Airway epithelial cell (primary cell): Measurements from ENCODE around the gene TOR2A. TPM values are rescaled to one million over a fixed set of nuclear protein-coding genes. Genes with fewer than 3 reads are reported as not detected.

ENCODE experiments used
- total RNA-seq: library from RNA; depleted of rRNA; stranded (reverse); fragments of >200 nt; gene quantifications from 2 replicates; pipeline ENCODE4 v1.2.3, GENCODE V29; 2015

TOR2A gene
- total RNA-seq = 13.6 and 17.7 TPM in 2 replicates

GRCh38 chr9:127734747-127735529, at the start of gene TOR2A:
Gene TOR2A (minus strand): TSS chr9:127735294. CDS start chr9:127735270, 24 bp downstream.

DNA sequence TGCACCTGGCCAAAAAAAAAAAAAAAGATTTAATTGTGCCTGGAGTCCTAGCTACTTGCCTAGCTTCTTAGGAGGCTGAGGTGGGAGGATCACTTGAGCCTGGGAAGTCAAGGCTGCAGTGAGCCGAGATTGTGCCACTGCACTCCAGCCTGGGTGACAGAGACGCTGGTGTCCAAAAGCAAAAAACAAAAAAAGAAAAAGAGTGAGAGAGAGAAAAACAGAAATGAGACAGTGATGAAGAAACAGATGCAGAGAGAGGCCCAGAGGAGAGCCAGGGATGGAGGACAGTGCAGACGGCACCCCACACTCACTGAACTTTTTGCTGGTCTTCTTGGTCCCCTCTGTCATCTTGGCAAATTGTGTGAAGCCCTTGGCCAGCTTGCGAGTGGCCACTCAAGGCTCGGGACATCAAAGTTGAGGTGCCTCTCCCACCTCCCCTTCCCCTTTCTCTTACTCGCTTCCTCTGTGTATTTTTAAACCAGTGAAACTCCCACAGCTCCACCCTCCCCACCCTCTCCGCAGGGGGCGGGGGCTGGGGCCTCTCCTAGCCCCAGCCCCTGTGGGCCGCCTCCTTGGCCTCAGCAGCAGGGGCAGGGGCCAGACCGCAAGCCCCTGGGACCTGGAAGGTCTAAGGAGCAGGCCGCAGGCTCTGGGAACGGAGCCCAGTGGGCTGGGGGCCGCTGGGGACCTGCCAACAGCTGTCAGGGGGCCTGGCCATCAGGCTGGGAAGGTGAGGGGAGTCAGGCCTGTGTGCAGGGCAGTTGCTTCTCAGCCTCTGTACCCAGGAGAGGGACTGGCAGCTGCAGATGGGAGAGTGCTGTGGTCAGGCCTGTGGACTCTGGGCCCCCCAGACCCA, 43.4 kb upstream of the TOR2A start, which contains the start of gene SH2D3C:
SH2D3C (minus strand) TSS at position 387 of the 856 bp plus-strand sequence; CDS start at position 348, 39 bp downstream.

DNA sequence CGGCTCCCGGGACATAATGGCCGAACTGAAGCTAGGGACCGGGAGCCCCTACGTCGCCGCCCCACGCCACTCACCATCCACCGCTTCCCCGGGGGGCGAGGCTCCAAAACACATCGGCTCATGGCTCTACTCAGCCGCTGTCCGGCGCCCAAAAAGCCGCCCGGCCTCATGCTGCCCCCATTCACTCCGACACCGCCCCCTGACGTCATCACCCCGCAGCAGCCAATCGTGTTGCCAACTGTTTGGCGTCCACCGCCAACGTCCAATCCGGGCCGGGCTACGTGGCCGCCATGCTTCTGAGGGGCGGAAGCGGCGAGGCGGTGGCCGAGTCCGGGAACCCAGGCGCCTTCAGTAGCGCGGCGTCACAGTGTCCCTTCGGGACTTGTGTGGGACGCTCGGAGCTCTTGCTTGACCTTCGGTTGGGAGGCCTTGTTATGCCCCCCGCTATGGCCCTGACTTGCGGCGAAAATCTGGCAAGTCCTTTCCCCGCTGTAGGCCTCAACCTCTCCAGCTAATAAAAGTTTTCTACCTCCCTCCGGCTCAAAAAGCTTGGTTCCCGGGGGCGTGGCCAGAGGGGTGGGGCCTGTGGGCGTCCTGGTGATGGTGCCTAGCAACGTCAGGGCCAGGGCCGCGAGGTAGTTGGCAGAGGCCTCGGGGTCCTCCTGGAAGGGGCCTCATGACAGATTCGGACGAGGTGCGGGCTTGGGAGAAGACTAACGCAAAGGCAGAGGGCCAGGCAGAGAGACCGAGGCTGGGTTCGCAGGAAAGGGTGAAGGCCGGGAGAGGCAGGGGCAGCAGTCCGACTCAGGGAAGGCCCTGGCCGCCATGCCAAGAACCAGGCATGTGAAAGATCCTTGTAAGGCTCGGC, 19.4 kb downstream of the TOR2A start, which contains the start of the genes PTRH1 and TTC16:
PTRH1 (minus strand) TSS at position 194 of the 868 bp plus-strand sequence; CDS start at position 170, 24 bp downstream.
TTC16 (plus strand) TSS at position 610 of the 868 bp plus-strand sequence; CDS start at position 677, 67 bp downstream.

GRCh38 chr9:127706836-127707241, 28.3 kb downstream of the TOR2A start, which contains the start of gene CFAP157:
Gene CFAP157 (plus strand): TSS chr9:127706988. CDS start chr9:127707032, 44 bp downstream.

Other genes with a start within 250 kb of the TOR2A start
- gene STXBP1, start 123.0 kb downstream of the TOR2A start, total RNA-seq = 14.8 and 30.6 TPM in 2 replicates
- gene CFAP157, start 28.3 kb downstream of the TOR2A start, total RNA-seq = not detected in 2 replicates
- 41.0 and 44.5 TPM in 2 replicates for gene PTRH1, start 19.6 kb downstream of the TOR2A start, total RNA-seq
- gene TTC16, start 19.2 kb downstream of the TOR2A start, total RNA-seq = not detected in 2 replicates
- 0.21 TPM in 1 of 2 replicates, not detected in the other for gene SH2D3C, start 43.4 kb upstream of the TOR2A start, total RNA-seq
- gene CDK9, start 50.7 kb upstream of the TOR2A start, total RNA-seq = 16.2 and 26.1 TPM in 2 replicates
- gene FPGS, start 67.6 kb upstream of the TOR2A start, total RNA-seq = 71.9 and 77.8 TPM in 2 replicates
- gene ENG, start 119.4 kb upstream of the TOR2A start, total RNA-seq = 0.88 and 2.0 TPM in 2 replicates
- gene AK1, start 142.4 kb upstream of the TOR2A start, total RNA-seq = 26.3 and 47.5 TPM in 2 replicates
- 37.7 and 38.1 TPM in 2 replicates for gene ST6GALNAC6, start 164.3 kb upstream of the TOR2A start, total RNA-seq
- gene ST6GALNAC4, start 181.7 kb upstream of the TOR2A start, total RNA-seq = 44.8 and 45.3 TPM in 2 replicates
- 6.6 and 16.0 TPM in 2 replicates for gene PIP5KL1, start 195.5 kb upstream of the TOR2A start, total RNA-seq
- gene DPM2, start 202.6 kb upstream of the TOR2A start, total RNA-seq = 23.0 and 30.4 TPM in 2 replicates
- gene EEIG1, start 245.7 kb upstream of the TOR2A start, total RNA-seq = 4.1 and 8.6 TPM in 2 replicates